AG04449 (cell line): ENCODE data around the gene PITPNM2.

Source experiments
- CTCF ChIA-PET: fragments of 350-600 bp; formaldehyde crosslinking; extraction: SDS; loops from one replicate; lab custom pipeline; 2021; ENCODE audit warnings: antibody characterized with exemption; lab: Yijun Ruan, JAX
- POLR2A ChIA-PET: fragments of 400-600, 350-600 bp; formaldehyde crosslinking; extraction: SDS; loops from one replicate; lab custom pipeline; 2020; ENCODE audit warnings: antibody characterized with exemption, inconsistent platforms; lab: Yijun Ruan, JAX
- DNase-seq: peaks from one replicate; pipeline ENCODE4 v3.0.0-alpha.2; 2010; ENCODE audit warnings: low read depth, low spot score
- H3K4me3 ChIP-seq: 2 replicates; pipeline ENCODE4 v1.5.1; 2011; ENCODE audit warnings: low read depth, mild to moderate bottlenecking, control low read depth, low read length
- CTCF ChIP-seq: IDR thresholded peaks from one replicate; pipeline ENCODE4 v1.5.1; 2011; ENCODE audit warnings: mild to moderate bottlenecking, moderate library complexity, low read length, control low read depth, inconsistent platforms; ENCODE audit not compliant: insufficient read depth; ENCODE audit errors: missing control alignments

The PITPNM2 gene

GRCh38 chr12:123153906-123154305, 3.0 kb upstream of the PITPNM2 start:
- TF ChIP-seq CTCF: no peak
- H3K4me3 ChIP-seq: no peak overlapping the region
- POLR2A ChIA-PET: no interaction called here
- CTCF ChIA-PET: interaction anchor here (1.0 to 6.1 kb wide), 2 partner anchors 9 to 111 kb away, joined by 3 to 36 read pairs; no protein-coding TSS in a partner anchor
- DNase-seq: no peak

GRCh38 chr12:123152833-123153232, 1.9 kb upstream of the PITPNM2 start:
- H3K4me3 ChIP-seq: no peak overlapping the region
- POLR2A ChIA-PET: no interaction called here
- CTCF ChIA-PET: interaction anchor here (0.7 to 6.1 kb wide), 4 partner anchors 9 to 110 kb away, joined by 3 to 36 read pairs (median 6); partner anchors contain the start of genes MPHOSPH9 and MTRFR
- DNase-seq: no peak
- TF ChIP-seq CTCF: no peak

GRCh38 chr12:123151457-123152454, 866 bp upstream of the PITPNM2 start:
- ChIA-PET CTCF (interaction anchor here (0.6 to 6.1 kb wide), 7 partner anchors 10 to 109 kb away, joined by 3 to 36 read pairs (median 4); partner anchors contain the start of genes MPHOSPH9 and MTRFR), POLR2A (interaction anchor here (0.6 to 2.3 kb wide), 3 partner anchors 81 to 172 kb away, joined by 3 to 8 read pairs (median 3); partner anchors contain the start of genes MPHOSPH9 and MTRFR)
- peak overlapping the region; percentile 62 for H3K4me3 ChIP-seq
- no peak for DNase-seq
- no peak for TF ChIP-seq CTCF

- ChIA-PET POLR2A (interaction anchor here (0.6 to 2.3 kb wide), 5 partner anchors 24 to 149 kb away, joined by 3 to 8 read pairs (median 5); partner anchors contain the start of genes MPHOSPH9 and MTRFR), CTCF (interaction anchor here (0.6 to 6.1 kb wide), 8 partner anchors 12 to 110 kb away, joined by 3 to 36 read pairs (median 3); no protein-coding TSS in a partner anchor)
- peak overlapping the region; percentile 62 for H3K4me3 ChIP-seq
- no peak for DNase-seq
- TF ChIP-seq CTCF: no peak
These were observed 581 bp downstream of the PITPNM2 start for GRCh38 chr12:123150275-123150743.

GRCh38 chr12:123149501-123150274, 1.2 kb downstream of the PITPNM2 start:
- H3K4me3 ChIP-seq: peak overlapping the region; percentile 62
- TF ChIP-seq CTCF: no peak
- no peak for DNase-seq
- ChIA-PET POLR2A (interaction anchor here (0.7 to 2.3 kb wide), 4 partner anchors 23 to 169 kb away, joined by 3 to 8 read pairs (median 4); partner anchors contain the start of genes ARL6IP4, MPHOSPH9 and MTRFR), CTCF (interaction anchor here (0.6 to 1.3 kb wide), 5 partner anchors 13 to 109 kb away, joined by 3 to 4 read pairs (median 3); no protein-coding TSS in a partner anchor)
